ENCODE measurements around the gene SERPINB3. TPM values are rescaled to one million over a fixed set of nuclear protein-coding genes. Genes with fewer than 3 reads are reported as not detected.
"Not testable (repeated sequence)": the region's sequence is repeated elsewhere in the genome, so short reads cannot be mapped to it uniquely, and the experiment has no call there.

The SERPINB3 gene
- not detected for total RNA-seq
- long read RNA-seq, result 0 reads

DNA sequence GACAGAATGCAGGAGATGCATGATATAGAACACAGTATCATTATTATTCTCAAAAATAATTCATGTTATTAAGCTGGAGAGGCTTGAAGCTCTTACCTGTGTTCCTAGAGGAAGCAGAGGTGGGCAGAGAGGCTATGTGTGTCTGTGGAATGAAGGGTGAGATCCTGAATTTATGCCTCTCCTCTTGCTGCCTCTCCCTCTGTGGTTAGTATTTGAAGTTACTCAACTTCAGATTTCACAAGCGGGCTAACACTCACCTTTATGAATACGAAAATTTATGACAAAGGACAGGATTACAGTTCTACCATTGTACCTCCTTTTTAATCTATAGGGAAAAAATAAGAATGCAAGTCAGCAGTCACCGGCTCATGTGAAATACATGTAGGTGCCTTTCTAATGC, at the start of gene SERPINB3:
Gene SERPINB3 (minus strand): TSS at position 144 of the 400 bp plus-strand sequence. CDS start 677 bp downstream, outside the sequence.
- intact Hi-C loops (cut with DNase I); DNase-seq (ENCODE audit: low spot score): not testable (repeated sequence)

DNA sequence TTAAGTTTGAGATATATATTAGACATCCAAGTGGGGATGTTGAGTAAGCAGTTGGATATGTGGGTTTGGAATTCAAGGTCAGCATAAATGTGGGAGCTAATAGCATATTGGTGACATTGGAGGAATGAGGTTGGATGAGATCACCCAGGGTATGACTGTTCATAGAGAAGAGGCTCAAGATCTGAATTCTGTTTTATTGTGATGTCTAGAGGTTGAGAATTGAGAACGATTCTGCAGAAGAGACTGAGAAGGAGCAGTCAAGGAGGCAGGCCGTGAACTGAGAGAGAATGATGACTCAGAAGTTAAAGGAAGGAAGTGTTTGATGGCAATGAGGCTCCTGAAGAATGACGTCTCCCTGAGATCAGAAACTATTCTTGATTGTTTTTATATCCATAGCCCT, 47.0 kb upstream of the SERPINB3 start:
- DNase-seq (ENCODE audit: low spot score), result no peak
- intact Hi-C loops (cut with DNase I), result no loop called here

DNA sequence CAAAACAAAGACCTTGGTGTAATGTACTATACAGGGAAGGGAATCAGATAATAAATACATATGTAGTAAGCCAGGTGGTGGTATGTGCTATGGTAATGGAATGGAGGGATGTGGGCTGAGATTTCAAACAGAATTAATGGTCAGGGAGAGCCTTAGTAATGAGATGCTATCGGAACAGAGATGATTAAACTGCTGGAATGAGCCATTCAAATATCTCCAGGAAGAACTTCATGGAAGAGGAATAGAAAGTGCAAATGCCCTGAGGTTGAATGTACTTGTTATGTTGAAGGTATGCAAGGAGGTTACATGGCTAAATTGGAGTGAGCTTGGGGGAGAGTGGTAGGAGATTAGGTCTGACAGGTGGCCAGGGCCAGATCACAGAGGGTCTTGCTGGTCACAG, 46.1 kb upstream of the SERPINB3 start:
- no peak for DNase-seq (ENCODE audit: low spot score)

DNA sequence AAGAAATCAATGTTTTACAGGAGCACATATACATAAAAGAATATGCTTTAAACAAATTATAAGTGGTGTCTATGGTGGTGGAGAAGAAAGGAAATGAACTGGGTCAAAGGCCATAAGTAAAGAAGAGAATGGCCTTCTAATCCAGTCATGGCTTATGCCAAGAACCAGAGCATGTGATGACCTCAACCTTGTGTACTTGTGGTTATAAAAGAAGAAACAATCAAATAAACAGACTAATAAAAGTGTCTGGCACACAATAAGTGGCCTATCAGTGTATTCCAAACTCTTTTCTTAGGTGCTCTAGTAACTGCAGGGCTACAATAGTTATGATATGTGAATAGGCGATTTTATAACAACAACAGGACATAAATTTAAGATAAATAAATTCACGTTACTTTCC, 43.7 kb upstream of the SERPINB3 start:
- no peak for DNase-seq (ENCODE audit: low spot score)
- intact Hi-C loops (cut with DNase I), result no loop called here

More for the DNA sequence above, 46.1 kb upstream of the SERPINB3 start:
- intact Hi-C loops (cut with DNase I), result no loop called here

DNA sequence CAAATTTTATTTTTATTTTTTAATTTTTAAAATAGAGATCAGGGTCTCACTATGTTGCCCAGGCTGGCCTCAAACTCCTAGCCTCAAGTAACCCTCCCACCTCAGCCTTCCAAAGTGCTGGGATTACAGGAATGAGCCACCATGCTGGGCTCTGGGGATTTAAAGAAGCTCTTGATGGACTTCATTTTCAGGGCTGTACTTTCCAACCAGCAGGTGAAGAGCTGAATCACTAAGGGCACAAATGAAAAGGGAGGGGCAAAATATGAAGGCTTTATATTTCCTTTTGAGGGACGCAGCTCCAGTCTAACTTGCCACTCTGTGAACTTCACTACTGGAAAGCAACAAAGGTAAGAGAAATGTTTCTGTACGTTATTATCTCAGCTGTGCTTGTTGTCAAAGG, 41.0 kb upstream of the SERPINB3 start, which contains the start of gene SERPINB11:
Gene SERPINB11 (plus strand): TSS at position 301 of the 400 bp plus-strand sequence. CDS start 7,234 bp downstream, outside the sequence.
- intact Hi-C loops (cut with DNase I), result no loop called here
- no peak for DNase-seq (ENCODE audit: low spot score)

DNA sequence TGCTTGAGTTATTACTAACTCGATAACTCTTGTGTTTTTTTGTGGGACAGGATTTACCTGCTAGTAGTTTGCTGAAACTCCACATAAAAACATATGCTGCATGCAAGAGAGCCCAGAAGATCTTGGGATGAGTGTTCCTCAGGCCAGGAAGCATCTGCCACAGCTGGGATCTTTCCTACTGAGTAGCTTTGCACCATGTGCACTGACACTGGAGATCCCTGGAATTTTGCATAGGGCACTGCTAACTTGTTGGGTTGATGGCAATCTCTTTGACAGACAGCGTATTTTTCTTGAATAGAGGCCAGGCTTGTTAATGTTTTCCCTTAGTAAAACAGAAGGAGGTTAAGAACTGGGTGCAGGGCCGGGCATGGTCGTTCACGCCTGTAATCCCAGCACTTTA, 40.3 kb upstream of the SERPINB3 start:
- DNase-seq (ENCODE audit: low spot score), result no peak
- intact Hi-C loops (cut with DNase I), result no loop called here

DNA sequence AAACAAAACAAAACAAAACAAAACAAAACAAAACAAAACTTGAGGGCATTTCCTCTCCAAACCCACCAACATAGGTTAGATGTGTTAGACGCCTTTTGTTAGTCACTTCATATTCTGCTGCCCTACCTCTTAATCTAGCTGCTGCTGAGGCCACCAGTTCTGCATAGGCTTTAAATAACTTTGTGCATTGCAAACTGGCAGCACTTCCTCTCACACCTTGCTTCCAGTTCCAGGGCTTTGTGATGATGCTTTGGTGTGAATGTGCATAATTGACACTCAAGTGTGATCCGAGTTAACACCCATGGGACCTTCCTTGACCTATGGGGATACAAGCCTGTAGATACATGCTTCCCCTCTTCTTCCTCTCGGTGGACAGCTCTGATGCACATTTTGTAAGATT, 38.8 kb upstream of the SERPINB3 start:
- intact Hi-C loops (cut with DNase I), result no loop called here
- DNase-seq (ENCODE audit: low spot score), result no peak

DNA sequence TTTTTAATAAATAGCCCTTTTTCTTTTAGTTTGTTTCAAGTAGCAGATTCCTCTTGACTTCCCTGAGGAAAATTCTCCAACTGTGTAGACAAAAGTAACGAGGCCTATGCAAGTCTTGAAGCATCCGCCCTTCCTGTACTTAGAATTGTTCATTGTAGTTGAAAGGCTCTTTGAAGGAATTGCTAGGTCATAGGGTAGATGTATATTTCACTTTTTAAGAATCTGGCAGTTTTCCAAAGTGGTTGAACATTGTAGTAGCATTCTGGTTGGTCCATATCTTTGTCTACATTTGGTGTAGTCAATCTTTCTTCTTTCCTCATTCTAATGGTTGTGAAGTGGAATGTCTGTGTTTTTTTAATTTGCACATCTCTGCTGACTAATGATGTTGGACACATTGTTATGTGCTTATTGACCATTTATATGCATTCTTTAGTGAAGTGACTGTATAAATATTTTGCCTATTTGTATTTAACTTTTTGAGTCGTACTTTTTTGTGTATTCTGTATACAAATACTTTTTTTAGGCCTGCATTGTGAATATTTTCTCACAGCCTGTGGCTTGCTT, 35.5 kb upstream of the SERPINB3 start:
- DNase-seq (ENCODE audit: low spot score), result no peak

DNA sequence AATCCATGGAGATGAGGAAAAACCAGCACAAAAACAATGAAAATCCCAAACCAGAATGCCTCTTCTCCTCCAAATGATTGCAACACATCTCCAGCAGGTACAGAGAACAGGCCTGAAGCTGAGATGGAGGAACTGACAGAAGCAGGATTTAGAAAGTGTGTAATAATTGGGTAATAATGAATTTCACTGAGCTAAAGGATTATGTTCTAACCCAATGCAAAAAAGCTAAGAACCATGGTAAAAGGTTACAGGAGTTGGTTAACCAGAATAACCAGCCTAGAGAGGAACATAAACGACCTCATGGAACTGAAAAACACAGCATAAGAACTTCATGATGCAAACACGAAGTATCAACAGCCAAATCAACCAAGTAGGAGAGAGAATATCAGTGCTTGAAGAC, 27.4 kb upstream of the SERPINB3 start:
- intact Hi-C loops (cut with DNase I), result no loop called here
- no peak for DNase-seq (ENCODE audit: low spot score)

More for the DNA sequence above, 35.5 kb upstream of the SERPINB3 start:
- intact Hi-C loops (cut with DNase I), result no loop called here

DNA sequence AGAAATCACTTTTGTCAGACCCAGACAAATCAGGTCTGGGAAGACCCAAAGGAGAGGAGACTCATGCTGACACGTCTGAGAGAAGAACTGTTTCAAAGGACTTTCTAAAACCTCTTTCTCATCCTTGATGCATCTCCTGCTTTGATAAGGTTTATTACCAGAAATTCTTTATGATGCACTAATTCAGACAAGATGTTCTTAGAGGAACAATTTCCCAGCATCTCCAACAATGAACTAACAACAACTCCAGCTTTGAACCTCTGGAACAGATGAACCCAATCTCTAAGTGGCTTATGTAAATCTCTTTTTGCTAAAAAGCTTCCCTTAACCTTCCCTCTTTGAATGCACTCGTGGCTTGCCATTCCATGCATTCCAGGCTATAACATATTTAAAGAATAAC, 25.2 kb upstream of the SERPINB3 start:
- intact Hi-C loops (cut with DNase I), result no loop called here
- DNase-seq (ENCODE audit: low spot score), result no peak

DNA sequence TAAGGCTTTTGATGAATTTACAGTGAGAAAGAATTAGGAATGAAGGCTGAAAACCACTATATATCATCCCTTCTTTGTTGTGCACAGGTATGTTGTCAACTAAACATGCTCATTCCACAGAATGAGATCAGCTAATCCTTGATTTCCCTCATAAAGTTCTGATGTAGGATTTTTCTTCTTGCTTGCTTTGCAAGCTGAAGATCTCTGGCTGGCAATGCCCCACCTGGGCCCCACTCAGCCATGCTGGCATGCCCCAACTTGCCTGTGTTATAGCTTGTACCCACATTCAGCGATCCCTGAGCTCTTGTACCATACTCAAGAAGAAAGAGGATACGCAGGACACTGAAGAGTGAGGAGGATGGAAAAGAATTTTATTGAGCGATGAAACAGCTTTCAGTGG, 23.0 kb upstream of the SERPINB3 start:
- intact Hi-C loops (cut with DNase I), result no loop called here
- DNase-seq (ENCODE audit: low spot score), result no peak

DNA sequence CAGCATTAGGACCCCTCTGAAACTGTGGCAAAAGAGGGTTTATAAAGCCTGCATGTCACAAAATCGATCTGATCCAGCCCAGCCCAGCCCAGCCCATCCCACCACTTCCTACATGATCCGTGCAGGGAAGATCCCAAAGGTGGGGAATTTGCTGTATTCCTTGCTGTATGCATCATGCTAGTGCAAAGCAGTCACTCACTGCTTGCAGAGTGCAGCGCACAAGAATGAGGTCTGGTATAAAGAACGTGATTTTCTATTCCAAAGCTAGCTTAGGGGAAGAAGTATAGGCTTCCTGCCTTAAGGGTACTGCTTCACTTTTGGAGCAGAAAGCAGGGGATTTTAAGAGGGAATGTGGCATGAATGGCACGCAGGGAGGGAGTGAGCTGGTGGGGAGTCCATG, 22.2 kb upstream of the SERPINB3 start:
- intact Hi-C loops (cut with DNase I), result no loop called here

DNA sequence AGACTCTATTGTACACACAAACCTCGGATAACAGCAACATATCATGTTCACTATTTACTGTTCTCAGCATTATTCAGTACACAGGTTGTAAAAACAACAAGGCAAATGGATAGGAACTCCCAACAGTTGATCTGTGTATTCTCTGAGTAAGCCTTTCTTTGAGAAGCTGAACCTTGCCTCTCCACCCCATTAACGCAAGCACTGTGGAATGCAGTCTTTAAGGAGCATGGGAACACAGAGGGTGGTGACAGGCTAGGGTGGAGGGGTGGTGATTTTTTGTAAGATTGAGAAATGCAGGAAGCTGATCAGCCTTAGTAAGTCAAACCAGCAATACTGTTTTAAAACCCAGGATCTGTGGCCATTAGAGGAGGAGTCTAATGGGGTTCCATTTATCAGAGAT, 21.5 kb upstream of the SERPINB3 start:
- intact Hi-C loops (cut with DNase I), result no loop called here
- no peak for DNase-seq (ENCODE audit: low spot score)

More for the DNA sequence above, 22.2 kb upstream of the SERPINB3 start:
- no peak for DNase-seq (ENCODE audit: low spot score)

DNA sequence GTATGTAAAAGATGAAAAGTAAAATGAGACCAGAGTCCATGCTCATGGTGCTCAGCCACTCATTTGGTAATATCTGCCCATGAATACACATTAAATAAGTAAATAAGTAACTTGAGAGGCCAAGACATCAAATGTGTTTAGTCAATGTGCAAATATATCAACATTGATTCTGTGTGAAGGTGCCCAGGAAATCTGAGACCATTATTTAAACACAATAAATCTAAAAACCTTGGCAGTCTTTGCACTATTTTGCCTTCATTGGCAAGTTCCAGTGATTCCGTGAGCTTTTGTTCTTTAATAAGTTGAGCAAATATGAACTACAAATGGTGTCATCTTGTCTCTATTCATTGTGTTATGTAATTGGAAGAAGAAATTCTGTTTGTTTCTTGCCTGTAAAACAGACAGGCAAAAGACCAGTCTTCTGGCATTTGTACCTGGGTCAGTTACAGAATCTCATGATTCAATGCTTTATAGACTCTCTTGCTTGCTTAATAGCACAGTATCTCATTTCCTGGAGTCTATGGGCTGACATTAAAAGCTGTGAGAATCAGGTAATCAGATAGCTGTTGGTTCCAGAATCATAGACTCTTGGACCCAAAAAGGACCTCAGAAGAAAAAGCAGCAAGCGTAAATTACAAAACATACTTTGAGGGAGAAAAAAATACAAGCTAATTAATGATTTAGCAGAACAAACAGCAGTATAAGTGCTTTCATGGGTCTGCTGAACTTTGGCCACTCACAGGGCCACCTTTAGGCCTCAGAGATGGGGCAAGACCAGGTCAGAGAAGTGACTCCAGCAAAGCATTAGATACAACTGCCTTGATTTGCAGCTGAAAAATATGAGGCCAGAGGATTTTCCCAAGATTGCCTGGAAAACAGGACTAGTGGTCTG, 20.0 kb upstream of the SERPINB3 start:
- no peak for DNase-seq (ENCODE audit: low spot score)
- intact Hi-C loops (cut with DNase I), result no loop called here

DNA sequence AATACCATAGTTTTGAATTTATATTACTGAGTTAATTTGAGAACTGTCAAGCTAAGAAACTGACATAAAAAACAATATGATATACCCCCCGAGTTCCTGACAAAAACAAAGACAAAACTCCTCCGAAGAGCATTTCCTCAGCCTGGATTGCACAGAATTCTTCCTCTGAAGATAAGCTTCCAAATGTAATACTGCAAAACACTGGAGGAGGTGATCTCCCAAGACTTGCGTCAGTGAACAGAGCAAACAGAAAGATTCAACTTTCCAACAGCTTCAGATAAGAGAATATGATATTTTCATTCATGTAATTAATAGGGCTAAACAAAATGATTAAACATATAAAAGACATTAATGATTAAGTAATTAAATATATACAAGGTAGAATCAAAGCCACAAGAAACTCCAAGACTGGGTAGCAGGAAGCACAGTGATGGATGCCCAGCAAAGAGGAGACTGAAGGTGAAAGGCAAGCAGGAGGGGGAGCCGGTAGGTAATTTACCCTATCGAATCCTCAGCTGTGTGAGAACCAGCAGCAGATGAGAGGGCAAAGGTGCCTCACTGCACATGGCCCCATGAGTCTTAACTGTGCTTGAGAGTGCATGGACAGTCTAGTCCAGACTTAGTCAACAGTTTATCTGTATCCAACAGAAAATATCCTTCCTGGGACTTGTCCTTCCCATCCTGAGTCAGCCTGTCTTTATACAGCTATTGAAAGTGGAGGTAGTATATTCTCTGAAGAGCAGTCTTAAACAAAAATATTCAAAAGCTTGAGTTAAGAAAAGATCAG, 18.3 kb upstream of the SERPINB3 start:
- intact Hi-C loops (cut with DNase I), result no loop called here
- DNase-seq (ENCODE audit: low spot score), result no peak

DNA sequence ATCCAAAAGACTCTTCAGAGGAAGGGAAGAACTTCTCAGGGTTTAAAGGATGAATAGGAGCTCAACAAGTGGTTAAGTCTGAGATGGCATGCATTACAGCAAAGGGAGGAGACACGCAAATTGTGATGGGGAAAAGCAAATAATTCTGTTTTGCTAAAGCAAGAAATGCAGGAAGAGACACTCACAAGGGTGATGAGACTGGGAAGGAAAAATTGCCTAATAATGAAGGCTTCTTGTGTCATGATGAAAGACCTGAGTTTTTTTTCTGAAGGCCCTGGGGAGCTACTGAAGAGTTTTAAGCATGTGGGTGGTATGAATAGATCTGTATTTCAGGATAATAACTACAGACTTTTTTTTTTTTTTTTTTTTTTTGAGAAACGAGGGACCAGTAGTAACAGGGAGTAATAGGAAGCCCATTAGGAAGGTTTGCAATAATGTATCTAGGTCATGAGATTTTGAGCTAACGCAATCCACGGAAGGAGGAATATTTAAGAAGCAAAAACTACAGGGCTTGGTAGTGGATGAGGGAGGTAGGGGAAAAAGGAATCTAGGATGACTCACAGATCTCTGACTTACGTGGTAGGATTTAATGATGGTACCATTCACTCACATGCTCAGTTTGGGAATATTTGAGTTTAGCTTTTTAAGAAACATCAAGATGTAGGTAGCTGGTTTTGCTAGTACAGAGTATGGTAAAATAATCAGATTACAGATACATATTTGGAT, 16.0 kb upstream of the SERPINB3 start:
- intact Hi-C loops (cut with DNase I), result no loop called here
- no peak for DNase-seq (ENCODE audit: low spot score)

DNA sequence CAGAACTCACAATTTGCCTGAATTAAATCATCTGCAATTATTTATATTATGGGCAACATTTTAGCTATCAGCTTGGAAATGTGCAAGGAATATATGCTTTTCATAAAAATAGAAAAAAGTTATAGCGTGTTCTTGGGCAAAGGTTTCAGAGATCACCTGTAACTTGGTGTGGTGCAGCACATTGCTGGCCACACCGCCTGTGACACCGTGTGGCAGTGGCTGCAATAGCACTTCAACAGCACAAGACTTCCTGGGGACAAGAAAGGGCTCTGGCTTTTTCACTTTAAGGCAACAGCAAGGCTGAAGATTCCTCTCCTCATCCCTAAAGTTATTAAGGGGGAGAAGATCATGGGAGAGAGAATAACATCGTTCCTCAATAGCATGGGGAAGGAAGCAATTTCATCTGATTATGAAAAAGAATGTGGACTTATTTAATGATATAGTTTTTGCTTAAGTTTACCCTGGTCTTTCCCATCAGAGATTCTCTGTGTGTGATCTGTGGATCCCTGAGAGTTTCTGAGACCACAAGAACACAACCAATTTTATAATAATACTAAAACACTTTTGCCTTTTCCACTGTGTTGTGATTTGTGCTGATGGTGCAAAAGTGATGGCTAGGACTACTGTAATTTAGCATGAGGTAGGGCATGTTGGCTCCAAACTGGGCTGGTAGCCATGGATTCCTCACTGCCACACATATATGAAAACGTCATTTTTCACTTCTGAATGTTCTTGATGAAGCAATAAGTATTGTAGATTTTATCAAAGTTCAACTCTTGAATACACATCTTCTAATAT, 15.0 kb upstream of the SERPINB3 start:
- intact Hi-C loops (cut with DNase I), result no loop called here
- DNase-seq (ENCODE audit: low spot score), result no peak

DNA sequence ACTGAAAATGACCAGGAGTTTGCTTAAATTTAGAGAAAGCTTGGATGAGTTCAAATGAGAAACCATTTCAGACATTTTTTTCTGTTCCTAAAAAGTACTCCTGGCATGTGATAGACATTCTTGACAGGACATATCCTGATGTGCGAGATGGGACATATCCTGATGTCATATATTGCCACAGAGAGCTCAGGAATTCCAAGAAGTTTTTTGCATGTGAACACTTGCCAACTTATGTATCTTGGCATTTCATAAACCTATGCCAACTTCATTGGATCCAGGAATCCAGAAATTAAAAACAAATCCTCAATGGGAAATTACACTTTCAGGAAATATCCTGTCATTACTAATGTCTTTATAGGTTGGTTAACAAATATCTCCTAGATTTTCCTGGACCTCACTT, 2.9 kb upstream of the SERPINB3 start:
- DNase-seq (ENCODE audit: low spot score), result no peak
- intact Hi-C loops (cut with DNase I), result no loop called here

DNA sequence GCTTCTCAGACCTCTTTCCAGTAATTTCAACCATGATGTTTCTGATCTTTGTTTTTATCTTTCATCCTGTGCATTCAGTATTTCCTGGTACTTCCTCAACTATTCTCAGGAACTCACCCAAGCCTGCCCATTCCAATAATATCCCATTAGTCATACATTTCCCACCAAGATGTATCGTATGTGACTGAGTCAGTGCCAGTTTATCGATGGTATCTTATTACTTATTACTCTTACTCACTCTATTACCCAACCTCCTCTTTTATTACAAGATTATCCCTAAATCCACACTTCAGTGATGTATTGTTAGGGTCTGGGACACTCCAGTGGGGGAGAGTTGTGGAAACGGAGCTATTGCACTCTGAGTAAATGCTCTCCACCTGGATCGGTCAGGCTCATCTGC, 2.8 kb downstream of the SERPINB3 start:
- DNase-seq (ENCODE audit: low spot score); intact Hi-C loops (cut with DNase I): not testable (repeated sequence)

Measured in cardiac septum (tissue), 1 donor.